Testis (tissue), 2 donors: ENCODE results near the gene CLPTM1L.

Experiments used
- CTCF ChIP-seq, 3 experiments: fragments of 450-650 bp in 2 of 3; fragments of 200-600 bp in 1 of 3; sonication (generic) in 1 of 3; IDR thresholded peaks; one replicate each; pipeline ENCODE4 v1.5.1; 2016 to 2019; ENCODE audit warnings: antibody characterized with exemption in 3 of 3, mild to moderate bottlenecking in 2 of 3, moderate library complexity in 1 of 3
- POLR2A ChIP-seq: fragments of 450-650 bp; IDR thresholded peaks from one replicate; pipeline ENCODE4 v1.6.1; 2017; ENCODE audit warnings: antibody characterized with exemption, mild to moderate bottlenecking, moderate library complexity

GRCh38 chr5:1315709-1316587 lies 29.0 kb downstream of the CLPTM1L start:
- no peak for TF ChIP-seq CTCF (IDR thresholded peaks at IDR 0.05)
- no peak for TF ChIP-seq POLR2A
